ENCODE data around the gene LUC7L.
"Not testable (repeated sequence)": the region's sequence is repeated elsewhere in the genome, so short reads cannot be mapped to it uniquely, and the experiment has no call there.

Gene LUC7L

DNA sequence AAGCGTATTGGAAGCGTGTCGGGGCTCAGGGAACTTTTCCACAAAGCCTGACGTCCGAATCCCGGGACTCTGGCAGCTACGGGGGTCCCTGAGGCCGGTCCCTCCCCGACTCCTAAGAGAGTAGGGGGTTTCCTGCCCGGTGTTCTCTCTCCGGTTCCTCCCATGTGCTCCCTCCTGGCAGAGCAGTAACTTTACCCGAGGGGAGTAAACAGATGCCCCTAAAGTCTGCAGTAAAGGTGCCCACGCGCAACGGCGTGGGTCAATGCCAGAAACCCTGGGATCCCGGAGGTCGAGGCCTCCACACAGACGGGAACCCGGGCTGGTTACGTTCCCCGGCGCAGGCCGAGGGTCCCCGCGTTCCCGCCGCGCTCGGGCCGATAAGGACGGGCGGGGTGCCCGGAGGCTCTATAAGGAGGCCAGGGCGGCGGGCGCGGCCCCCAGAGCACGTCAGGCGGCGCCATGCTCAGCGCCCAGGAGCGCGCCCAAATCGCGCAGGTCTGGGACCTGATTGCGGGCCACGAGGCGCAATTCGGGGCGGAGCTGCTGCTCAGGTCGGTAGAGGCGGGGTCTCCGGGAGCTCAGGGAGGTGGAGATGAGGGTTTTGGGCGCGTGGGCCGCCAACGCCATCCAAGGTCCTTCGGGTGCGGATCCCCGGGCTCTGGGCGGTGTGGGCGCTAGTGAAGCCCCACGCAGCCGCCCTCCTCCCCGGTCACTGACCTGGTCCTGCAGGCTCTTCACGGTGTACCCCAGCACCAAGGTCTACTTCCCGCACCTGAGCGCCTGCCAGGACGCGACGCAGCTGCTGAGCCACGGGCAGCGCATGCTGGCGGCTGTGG is 63.5 kb downstream of the LUC7L start, which contains the start of gene HBM:
TSS of gene HBM (plus strand) at position 440 of the 836 bp plus-strand sequence. CDS start at position 460, 20 bp downstream.
- no peak within 1 kb of the TSS for H3K4me2 ChIP-seq (ENCODE audit: low read length)
- no peak within 1 kb of the TSS for H2AFZ ChIP-seq (ENCODE audit: insufficient read depth, low read length, poor library complexity)
- H2BK5ac ChIP-seq (ENCODE audit: low read depth, low read length, poor library complexity), result no peak within 1 kb of the TSS
- H3K4me1 ChIP-seq (ENCODE audit: control insufficient read depth in 1 of 2, insufficient read depth in 2 of 2, low read length in 2 of 2), result no peaks in the 10 kb centered on the region
- H3K27me3 ChIP-seq (ENCODE audit: insufficient read depth, low read length), result peaks cover 48% of the 10 kb centered on the region
- no peak within 1 kb of the TSS for H3K14ac ChIP-seq (ENCODE audit: low read length)
- H3K79me2 ChIP-seq (ENCODE audit: control insufficient read depth, insufficient read depth, low read length, poor library complexity), result no peaks in the 10 kb centered on the region
- no peak within 1 kb of the TSS for H4K91ac ChIP-seq (ENCODE audit: low read depth, low read length)
- no CpG with 5 or more reads among the region's 75 CpGs for WGBS (ENCODE audit: extremely low coverage, insufficient coverage, insufficient read length)
- H3K4ac ChIP-seq (ENCODE audit: low read depth, low read length), result no peak within 1 kb of the TSS
- no peak within 1 kb of the TSS for H3K9ac ChIP-seq (ENCODE audit: low read length)
- no peak within 1 kb of the TSS for H2BK12ac ChIP-seq (ENCODE audit: low read length)
- H4K12ac ChIP-seq (ENCODE audit: low read depth, low read length), result no peak within 1 kb of the TSS
- H2BK120ac ChIP-seq (ENCODE audit: insufficient read depth, low read length, poor library complexity), result no peak within 1 kb of the TSS
- no peak within 1 kb of the TSS for H4K8ac ChIP-seq (ENCODE audit: low read depth, low read length)
- H3K23ac ChIP-seq (ENCODE audit: low read length), result no peak within 1 kb of the TSS
- H3K18ac ChIP-seq (ENCODE audit: low read length), result no peak within 1 kb of the TSS
- no peak within 1 kb of the TSS for H2AK5ac ChIP-seq (ENCODE audit: low read length)
- H3K36me3 ChIP-seq (ENCODE audit: control insufficient read depth in 1 of 2, insufficient read depth in 2 of 2, low read length in 2 of 2), result no peaks in the 10 kb centered on the region
- DNase-seq, result no peak
- peaks cover 8% of the 10 kb centered on the region for H3K9me3 ChIP-seq (ENCODE audit: insufficient read depth, low read depth, low read length)
- H3K79me1 ChIP-seq (ENCODE audit: low read length), result no peaks in the 10 kb centered on the region
- H3K4me3 ChIP-seq (ENCODE audit: low read depth, low read length), result peak within 1 kb of the TSS; percentile 13
- H3K27ac ChIP-seq (ENCODE audit: low read depth, low read length), result no peak within 1 kb of the TSS

DNA sequence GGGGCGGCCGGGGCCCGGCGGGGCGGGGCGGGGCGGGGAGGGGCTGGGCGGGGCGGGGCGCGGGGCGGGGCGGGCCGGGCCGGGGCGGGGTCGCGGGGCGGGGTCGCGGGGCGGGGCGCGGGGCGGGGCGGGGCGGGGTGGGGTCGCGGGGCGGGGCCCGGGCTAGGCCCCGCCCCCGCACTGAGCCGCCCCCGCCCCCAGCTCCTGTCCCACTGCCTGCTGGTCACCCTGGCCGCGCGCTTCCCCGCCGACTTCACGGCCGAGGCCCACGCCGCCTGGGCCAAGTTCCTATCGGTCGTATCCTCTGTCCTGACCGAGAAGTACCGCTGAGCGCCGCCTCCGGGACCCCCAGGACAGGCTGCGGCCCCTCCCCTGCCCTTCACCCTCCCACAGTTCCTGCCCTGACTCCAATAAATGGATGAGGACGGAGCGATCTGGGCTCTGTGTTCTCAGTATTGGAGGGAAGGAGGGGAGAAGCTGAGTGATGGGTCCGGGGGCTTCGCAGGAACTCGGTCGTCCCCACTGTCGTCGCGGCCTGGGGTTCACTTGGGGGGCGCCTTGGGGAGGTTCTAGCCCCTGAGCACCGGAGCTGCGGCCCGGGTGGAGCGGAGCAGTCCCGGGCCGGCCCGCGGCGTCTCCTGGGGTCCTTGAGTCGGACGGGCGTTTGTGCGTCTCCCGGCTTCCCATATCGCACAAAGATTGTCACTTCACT is 64.3 kb downstream of the LUC7L start:
- H3K79me2 ChIP-seq (ENCODE audit: control insufficient read depth, insufficient read depth, low read length, poor library complexity), result no peaks in the 10 kb centered on the region
- H2BK5ac ChIP-seq (ENCODE audit: low read depth, low read length, poor library complexity), result no peak overlapping the region
- no peak overlapping the region for H4K91ac ChIP-seq (ENCODE audit: low read depth, low read length)
- peaks cover 8% of the 10 kb centered on the region for H3K9me3 ChIP-seq (ENCODE audit: insufficient read depth, low read depth, low read length)
- no peak overlapping the region for H3K18ac ChIP-seq (ENCODE audit: low read length)
- no peak for DNase-seq
- no peak overlapping the region for H2AFZ ChIP-seq (ENCODE audit: insufficient read depth, low read length, poor library complexity)
- H3K4ac ChIP-seq (ENCODE audit: low read depth, low read length), result no peak overlapping the region
- no peak overlapping the region for H2BK12ac ChIP-seq (ENCODE audit: low read length)
- no peaks in the 10 kb centered on the region for H3K4me1 ChIP-seq (ENCODE audit: control insufficient read depth in 1 of 2, insufficient read depth in 2 of 2, low read length in 2 of 2)
- no peak overlapping the region for H2AK5ac ChIP-seq (ENCODE audit: low read length)
- no peaks in the 10 kb centered on the region for H3K79me1 ChIP-seq (ENCODE audit: low read length)
- H3K4me3 ChIP-seq (ENCODE audit: low read depth, low read length), result no peak overlapping the region
- no peak overlapping the region for H3K14ac ChIP-seq (ENCODE audit: low read length)
- no peak overlapping the region for H4K8ac ChIP-seq (ENCODE audit: low read depth, low read length)
- no peak overlapping the region for H3K27ac ChIP-seq (ENCODE audit: low read depth, low read length)
- no peak overlapping the region for H2BK120ac ChIP-seq (ENCODE audit: insufficient read depth, low read length, poor library complexity)
- H4K12ac ChIP-seq (ENCODE audit: low read depth, low read length), result no peak overlapping the region
- no peak overlapping the region for H3K9ac ChIP-seq (ENCODE audit: low read length)
- no peak overlapping the region for H3K4me2 ChIP-seq (ENCODE audit: low read length)
- H3K36me3 ChIP-seq (ENCODE audit: control insufficient read depth in 1 of 2, insufficient read depth in 2 of 2, low read length in 2 of 2), result no peaks in the 10 kb centered on the region
- WGBS (ENCODE audit: extremely low coverage, insufficient coverage, insufficient read length), result no CpG with 5 or more reads among the region's 77 CpGs
- H3K27me3 ChIP-seq (ENCODE audit: insufficient read depth, low read length), result peaks cover 48% of the 10 kb centered on the region
- H3K23ac ChIP-seq (ENCODE audit: low read length), result no peak overlapping the region

DNA sequence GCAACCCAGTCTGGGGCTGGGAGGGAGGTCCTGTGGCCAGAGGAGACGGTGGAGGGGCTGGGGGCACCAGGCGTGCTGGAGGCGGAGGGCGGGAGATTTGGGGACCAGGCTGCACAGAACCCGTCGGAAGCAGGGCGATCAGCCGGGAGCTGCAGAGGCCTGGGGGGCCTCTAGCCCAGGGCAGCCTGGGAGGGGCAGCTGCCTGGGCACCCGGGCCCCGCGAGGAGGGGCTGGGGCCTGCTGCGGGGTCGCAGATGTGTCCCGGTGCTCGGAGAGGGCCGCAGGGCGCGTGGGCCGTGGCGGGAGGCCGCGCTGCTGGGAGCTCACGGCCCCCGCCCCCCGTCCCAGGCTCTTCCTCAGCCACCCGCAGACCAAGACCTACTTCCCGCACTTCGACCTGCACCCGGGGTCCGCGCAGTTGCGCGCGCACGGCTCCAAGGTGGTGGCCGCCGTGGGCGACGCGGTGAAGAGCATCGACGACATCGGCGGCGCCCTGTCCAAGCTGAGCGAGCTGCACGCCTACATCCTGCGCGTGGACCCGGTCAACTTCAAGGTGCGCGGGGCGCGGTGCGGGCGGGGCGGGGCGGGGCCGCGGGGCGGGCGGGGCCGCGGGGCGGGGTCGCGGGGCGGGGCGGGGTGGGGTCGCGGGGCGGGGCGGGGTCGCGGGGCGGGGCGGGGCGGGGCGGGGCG is 65.0 kb downstream of the LUC7L start:
- not testable (repeated sequence) for H3K9me3 ChIP-seq (ENCODE audit: insufficient read depth, low read depth, low read length); H3K4me2 ChIP-seq (ENCODE audit: low read length); H4K91ac ChIP-seq (ENCODE audit: low read depth, low read length); H3K14ac ChIP-seq (ENCODE audit: low read length); H4K8ac ChIP-seq (ENCODE audit: low read depth, low read length); H2AK5ac ChIP-seq (ENCODE audit: low read length); H3K79me2 ChIP-seq (ENCODE audit: control insufficient read depth, insufficient read depth, low read length, poor library complexity); H3K18ac ChIP-seq (ENCODE audit: low read length); H3K23ac ChIP-seq (ENCODE audit: low read length); H3K9ac ChIP-seq (ENCODE audit: low read length); DNase-seq; H3K36me3 ChIP-seq (ENCODE audit: control insufficient read depth in 1 of 2, insufficient read depth in 2 of 2, low read length in 2 of 2); H3K4me3 ChIP-seq (ENCODE audit: low read depth, low read length); H2BK120ac ChIP-seq (ENCODE audit: insufficient read depth, low read length, poor library complexity); H2AFZ ChIP-seq (ENCODE audit: insufficient read depth, low read length, poor library complexity); H3K27ac ChIP-seq (ENCODE audit: low read depth, low read length); H2BK12ac ChIP-seq (ENCODE audit: low read length); H3K4me1 ChIP-seq (ENCODE audit: control insufficient read depth in 1 of 2, insufficient read depth in 2 of 2, low read length in 2 of 2); H4K12ac ChIP-seq (ENCODE audit: low read depth, low read length); H3K4ac ChIP-seq (ENCODE audit: low read depth, low read length); H2BK5ac ChIP-seq (ENCODE audit: low read depth, low read length, poor library complexity); H3K79me1 ChIP-seq (ENCODE audit: low read length)
- H3K27me3 ChIP-seq (ENCODE audit: insufficient read depth, low read length), result peaks cover 48% of the 10 kb centered on the region
- no CpG with 5 or more reads among the region's 80 CpGs for WGBS (ENCODE audit: extremely low coverage, insufficient coverage, insufficient read length)

DNA sequence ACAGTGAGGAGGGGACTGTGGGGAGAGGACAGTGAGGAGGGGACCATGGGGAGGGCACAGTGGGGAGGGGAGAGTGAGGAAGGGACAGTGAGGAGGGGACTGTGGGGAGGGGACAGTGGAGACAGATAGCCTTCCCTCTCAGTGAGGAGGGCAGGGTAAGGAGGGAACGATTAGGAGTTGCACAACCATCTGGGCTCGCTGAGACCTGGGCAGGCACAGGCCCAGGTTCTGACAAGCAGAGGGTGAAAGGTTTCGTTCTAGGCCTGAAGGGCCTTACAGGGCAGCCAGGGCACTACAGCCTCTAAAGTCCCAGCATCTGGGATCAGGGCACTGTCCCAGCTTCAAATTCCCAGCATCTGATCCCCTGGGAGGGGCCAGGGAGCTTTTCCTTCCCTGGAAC is 65.6 kb downstream of the LUC7L start:
- not testable (repeated sequence) for H2BK120ac ChIP-seq (ENCODE audit: insufficient read depth, low read length, poor library complexity); H4K12ac ChIP-seq (ENCODE audit: low read depth, low read length); H3K4me3 ChIP-seq (ENCODE audit: low read depth, low read length); H3K14ac ChIP-seq (ENCODE audit: low read length); H4K8ac ChIP-seq (ENCODE audit: low read depth, low read length); H2BK5ac ChIP-seq (ENCODE audit: low read depth, low read length, poor library complexity); H3K4ac ChIP-seq (ENCODE audit: low read depth, low read length); H2BK12ac ChIP-seq (ENCODE audit: low read length); H3K79me1 ChIP-seq (ENCODE audit: low read length); H3K9ac ChIP-seq (ENCODE audit: low read length); H3K4me1 ChIP-seq (ENCODE audit: control insufficient read depth in 1 of 2, insufficient read depth in 2 of 2, low read length in 2 of 2); H3K27ac ChIP-seq (ENCODE audit: low read depth, low read length); H3K18ac ChIP-seq (ENCODE audit: low read length); H2AK5ac ChIP-seq (ENCODE audit: low read length); DNase-seq; H3K23ac ChIP-seq (ENCODE audit: low read length); H2AFZ ChIP-seq (ENCODE audit: insufficient read depth, low read length, poor library complexity); H3K36me3 ChIP-seq (ENCODE audit: control insufficient read depth in 1 of 2, insufficient read depth in 2 of 2, low read length in 2 of 2); H4K91ac ChIP-seq (ENCODE audit: low read depth, low read length); H3K9me3 ChIP-seq (ENCODE audit: insufficient read depth, low read depth, low read length); H3K4me2 ChIP-seq (ENCODE audit: low read length); H3K79me2 ChIP-seq (ENCODE audit: control insufficient read depth, insufficient read depth, low read length, poor library complexity)
- H3K27me3 ChIP-seq (ENCODE audit: insufficient read depth, low read length), result peaks cover 43% of the 10 kb centered on the region
- WGBS (ENCODE audit: extremely low coverage, insufficient coverage, insufficient read length), result no CpG with 5 or more reads among the region's 3 CpGs
